ENCODE data around the gene BCAR1. TPM values are rescaled to one million over a fixed set of nuclear protein-coding genes. Genes with fewer than 3 reads are reported as not detected.

The BCAR1 gene
- total and polyA plus RNA-seq, 2 of the 13 experiments (the other 11 are each of a cell fraction or from before 2014, with no cell fraction given), result 48.1 to 51.7 TPM

DNA sequence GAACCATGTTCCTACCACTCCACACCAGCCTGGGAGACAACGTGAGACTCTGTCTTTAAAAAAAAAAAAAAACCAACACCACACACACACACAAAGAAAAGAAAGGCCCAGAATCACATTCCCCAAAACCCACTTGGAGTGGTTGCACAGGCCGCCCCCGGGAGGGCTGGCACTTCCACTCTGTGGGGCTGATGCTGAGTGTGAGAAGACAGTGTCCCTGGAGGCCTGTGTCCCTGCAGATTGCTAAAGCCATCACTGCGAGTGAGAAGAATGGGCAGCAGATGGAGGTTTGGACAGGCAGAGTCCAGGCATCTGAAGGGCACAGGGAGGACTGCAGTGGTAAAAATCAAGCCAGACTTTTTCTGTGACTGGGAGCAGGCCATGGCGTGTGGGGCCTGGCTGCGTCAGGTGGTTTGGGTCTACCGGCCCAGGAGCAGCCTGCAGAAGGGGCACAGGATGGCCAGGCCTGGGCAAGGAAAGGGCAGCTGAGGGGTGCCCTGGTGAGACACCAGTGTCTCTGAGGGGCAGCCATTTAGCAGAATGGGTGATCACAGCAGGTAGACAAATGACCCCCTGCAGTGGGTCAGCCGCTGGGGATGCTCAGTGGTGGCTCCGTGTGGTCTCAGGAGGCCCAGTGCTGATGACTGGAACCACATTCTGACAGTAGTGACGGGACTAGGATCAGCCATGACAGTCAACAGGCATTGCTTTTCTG lies 57.5 kb downstream of the BCAR1 start (continued):
- TF ChIP-seq NR1H2 (CRISPR knock-in tag; IDR thresholded peaks at IDR 0.05; ENCODE audit: borderline replicate concordance, low read depth) (no peak), SRSF4 (IDR thresholded peaks at IDR 0.05; ENCODE audit: low read depth, low read length, poor library complexity, severe bottlenecking) (no peak), ZNF138 (CRISPR knock-in tag; IDR thresholded peaks at IDR 0.05; ENCODE audit: low read depth) (no peak), ZKSCAN5 (CRISPR knock-in tag; IDR thresholded peaks at IDR 0.05) (no peak), ZNF883 (CRISPR knock-in tag; IDR thresholded peaks at IDR 0.05; ENCODE audit: not compliant biosample characterization) (no peak), ARNT (IDR thresholded peaks at IDR 0.05) (no peak), KDM3A (CRISPR knock-in tag; IDR thresholded peaks at IDR 0.05; ENCODE audit: low read depth) (no peak), NFE2L1 (CRISPR knock-in tag; IDR thresholded peaks at IDR 0.05; ENCODE audit: borderline replicate concordance) (no peak), SPEN (CRISPR knock-in tag; IDR thresholded peaks at IDR 0.05; ENCODE audit: low read depth) (no peak)
- TF ChIP-seq, protein P1, sequence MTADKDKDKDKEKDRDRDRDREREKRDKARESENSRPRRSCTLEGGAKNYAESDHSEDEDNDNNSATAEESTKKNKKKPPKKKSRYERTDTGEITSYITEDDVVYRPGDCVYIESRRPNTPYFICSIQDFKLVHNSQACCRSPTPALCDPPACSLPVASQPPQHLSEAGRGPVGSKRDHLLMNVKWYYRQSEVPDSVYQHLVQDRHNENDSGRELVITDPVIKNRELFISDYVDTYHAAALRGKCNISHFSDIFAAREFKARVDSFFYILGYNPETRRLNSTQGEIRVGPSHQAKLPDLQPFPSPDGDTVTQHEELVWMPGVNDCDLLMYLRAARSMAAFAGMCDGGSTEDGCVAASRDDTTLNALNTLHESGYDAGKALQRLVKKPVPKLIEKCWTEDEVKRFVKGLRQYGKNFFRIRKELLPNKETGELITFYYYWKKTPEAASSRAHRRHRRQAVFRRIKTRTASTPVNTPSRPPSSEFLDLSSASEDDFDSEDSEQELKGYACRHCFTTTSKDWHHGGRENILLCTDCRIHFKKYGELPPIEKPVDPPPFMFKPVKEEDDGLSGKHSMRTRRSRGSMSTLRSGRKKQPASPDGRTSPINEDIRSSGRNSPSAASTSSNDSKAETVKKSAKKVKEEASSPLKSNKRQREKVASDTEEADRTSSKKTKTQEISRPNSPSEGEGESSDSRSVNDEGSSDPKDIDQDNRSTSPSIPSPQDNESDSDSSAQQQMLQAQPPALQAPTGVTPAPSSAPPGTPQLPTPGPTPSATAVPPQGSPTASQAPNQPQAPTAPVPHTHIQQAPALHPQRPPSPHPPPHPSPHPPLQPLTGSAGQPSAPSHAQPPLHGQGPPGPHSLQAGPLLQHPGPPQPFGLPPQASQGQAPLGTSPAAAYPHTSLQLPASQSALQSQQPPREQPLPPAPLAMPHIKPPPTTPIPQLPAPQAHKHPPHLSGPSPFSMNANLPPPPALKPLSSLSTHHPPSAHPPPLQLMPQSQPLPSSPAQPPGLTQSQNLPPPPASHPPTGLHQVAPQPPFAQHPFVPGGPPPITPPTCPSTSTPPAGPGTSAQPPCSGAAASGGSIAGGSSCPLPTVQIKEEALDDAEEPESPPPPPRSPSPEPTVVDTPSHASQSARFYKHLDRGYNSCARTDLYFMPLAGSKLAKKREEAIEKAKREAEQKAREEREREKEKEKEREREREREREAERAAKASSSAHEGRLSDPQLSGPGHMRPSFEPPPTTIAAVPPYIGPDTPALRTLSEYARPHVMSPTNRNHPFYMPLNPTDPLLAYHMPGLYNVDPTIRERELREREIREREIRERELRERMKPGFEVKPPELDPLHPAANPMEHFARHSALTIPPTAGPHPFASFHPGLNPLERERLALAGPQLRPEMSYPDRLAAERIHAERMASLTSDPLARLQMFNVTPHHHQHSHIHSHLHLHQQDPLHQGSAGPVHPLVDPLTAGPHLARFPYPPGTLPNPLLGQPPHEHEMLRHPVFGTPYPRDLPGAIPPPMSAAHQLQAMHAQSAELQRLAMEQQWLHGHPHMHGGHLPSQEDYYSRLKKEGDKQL (CRISPR knock-in tag; IDR thresholded peaks at IDR 0.05; ENCODE audit: low read depth), result no peak

Measured in HepG2 (cell line).